HG03025 (cell line): ENCODE data around the gene SMAD9.

Experiments used
- ATAC-seq: cut with Tn5 transposase; IDR thresholded peaks from one replicate; pipeline ENCODE4 v1.9.1; 2021; ENCODE audit warnings: mild to moderate bottlenecking, moderate library complexity; ENCODE audit not compliant: unreplicated experiment, low FRiP score

The SMAD9 gene

DNA sequence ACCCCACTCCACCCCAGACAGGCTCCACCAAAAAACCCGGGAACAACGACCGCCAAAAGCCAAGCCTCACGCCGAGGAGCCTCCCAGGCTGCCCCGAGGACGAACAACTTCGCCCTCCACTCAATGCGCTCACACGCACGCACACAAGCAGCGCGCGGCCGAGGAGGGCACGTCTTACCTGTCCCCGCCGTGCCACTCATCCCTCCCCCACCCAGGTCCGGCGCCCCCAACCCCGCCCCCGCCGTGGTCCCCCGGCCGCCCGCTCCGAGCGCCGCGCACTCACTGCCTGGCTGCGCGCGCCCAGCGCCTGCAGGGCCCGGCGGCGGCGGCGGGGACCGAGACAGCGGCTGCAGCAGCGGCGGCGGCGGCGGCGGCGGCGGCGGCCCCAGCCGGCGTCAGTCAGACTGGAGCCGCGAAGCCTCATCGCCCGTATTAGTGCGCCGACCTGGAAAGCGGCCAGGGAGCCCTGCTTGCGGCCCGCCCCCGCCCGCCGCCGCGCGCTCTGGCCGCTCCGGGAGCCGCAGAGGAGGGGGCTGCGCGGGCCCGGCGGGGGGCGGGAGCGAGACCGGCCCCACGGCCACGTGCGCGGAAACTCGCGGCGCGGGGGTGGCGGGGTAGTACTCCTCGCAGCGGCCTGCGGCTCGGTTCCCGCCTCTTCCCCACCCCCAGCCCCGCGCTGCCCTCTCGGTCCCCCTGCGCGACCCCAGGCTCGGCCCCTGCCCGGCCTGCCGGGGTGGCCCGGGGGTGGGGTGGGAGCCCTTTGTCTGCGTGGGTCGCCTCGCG is at the start of gene SMAD9:
Gene SMAD9 (minus strand): TSS at position 406 of the 783 bp plus-strand sequence. CDS start 40,549 bp downstream, outside the sequence.
- ATAC-seq = no peak

DNA sequence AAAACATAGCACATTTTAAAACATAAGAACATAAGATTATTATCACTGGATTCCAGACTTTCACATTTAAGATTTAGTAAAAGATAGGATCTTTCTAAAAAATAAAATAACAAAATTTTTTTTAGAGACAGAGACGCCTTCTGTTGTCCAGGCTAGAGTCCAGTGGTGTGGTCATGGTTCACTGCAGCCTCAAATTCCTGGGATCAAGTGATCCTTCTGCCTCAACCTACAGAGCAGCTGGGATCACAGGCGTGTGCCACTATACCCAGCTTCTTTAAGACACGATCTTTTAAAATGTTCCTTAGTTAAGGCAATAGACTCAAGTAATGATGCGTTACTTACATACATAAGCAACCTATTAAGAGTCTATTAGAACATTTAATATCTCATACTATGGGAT is 46.4 kb upstream of the SMAD9 start:
- ATAC-seq = no peak

DNA sequence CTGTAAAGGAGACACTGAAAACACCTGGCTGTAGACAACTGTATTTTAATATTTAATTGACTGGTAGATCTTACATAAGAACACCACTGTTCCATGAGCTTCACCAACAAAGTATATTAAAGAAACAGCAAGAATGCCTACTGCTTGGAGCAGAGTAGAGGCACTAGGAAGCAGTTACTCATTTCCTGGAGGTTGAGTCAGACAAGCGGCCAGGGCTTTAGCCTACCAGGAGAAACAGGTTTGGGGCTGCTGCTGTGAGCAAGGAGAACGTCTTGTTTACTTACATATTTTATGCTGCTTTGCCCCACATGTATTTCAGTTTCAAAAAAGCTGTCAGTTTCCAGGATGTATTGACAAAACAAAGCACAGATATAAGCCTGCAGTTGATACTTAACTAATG is 45.7 kb upstream of the SMAD9 start:
- ATAC-seq = no peak

DNA sequence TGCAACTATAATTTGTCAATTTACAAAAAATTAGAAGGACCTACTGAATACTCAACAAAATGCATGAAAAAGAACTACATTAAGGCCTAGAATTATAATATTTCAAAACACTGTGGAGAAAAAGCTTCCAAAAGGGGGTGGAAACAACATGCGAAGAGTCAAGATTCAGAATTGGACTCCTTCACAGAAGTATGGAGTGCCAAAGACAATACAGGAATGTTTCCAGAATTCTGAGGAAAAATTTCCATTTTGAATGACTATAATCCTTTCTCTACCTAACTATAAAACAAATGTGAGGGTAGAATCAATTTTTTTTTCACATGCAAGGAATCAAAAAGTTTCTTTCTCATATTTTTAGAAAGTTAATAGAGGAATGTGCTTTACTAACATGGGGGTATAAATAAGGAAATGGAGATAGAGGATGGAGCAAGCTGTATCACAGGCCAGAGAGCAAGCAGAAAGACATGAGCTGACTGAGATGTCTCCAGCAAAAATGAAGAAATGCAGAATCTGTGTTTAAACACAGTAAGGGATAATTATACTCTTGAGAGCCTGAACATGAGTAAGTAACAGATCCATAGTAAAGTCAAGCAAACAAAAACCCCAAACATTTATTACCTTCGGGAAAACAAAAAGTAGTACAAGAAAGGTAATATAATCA is 39.5 kb upstream of the SMAD9 start:
- no peak for ATAC-seq

DNA sequence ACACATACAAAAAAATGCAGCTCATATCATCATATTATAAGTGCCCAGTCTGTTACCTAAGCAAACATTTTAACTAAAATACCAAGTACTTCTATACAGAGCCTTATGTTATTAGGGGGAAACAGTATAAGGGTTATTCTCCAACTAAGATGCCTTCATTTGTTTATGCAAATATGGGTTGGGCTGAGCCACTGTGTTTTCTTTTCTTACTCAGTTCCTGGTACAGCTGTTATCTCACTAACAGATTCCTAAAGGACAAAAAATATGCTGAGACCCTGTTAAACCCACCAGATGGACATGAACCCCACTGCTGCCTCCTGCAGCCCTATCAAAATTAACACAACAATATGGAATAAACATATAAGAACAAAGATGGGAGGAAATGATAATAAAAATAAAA is 34.5 kb upstream of the SMAD9 start:
- ATAC-seq = no peak

DNA sequence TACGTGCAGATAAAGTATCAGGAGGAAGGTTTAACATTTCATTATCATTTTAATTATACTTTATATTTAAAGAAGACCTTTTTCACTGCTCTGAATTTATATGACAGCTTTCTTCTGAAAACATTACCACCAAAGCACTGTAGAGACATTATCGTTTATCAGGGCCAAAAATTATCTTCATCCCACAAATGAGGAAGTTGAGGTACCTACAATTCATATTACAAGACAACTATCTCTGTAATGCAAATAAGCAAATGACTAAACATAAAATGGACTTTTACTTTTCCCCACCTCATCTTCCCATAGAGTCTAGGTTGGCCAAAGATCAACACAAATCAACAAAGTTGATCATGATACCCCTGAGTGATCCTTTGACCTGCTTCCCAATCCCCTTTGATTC is 30.9 kb upstream of the SMAD9 start:
- ATAC-seq = no peak

DNA sequence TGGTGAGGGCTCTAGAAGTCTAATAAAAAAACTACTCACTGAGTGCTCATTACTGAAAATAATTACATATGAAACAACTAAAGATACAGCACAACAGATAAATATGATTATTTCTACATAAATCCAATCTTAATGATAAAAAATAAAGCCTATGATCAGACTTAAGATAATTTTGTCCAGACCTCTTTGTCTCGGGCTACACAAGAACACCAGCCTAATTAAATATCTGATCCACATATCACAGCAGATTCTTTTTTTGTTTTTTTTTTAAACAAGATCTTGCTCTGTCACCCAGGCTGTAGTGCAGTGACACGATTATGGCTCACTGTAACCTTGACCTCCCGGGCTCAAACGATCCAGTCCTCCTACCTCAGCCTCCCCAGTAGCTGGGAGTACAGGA is 30.3 kb upstream of the SMAD9 start:
- no peak for ATAC-seq

DNA sequence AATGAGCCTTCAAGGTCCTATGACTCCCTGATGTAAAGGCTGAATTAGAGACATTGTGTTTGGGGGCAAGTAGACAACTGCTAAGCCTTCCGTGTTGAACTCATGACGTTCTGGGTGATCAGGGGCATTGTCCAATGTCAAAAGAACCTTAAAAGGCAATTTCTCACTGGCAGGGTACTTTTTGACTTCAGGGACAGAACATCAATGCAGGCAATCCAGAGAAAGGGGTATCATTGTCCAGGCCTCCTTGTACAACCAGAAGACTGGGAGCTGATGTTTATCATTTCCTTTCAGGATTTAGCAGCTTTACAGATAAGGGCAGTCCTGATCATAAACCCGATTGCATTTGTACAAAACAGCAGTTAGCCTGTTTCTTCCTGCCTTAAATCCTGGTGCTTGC is 25.0 kb upstream of the SMAD9 start:
- no peak for ATAC-seq

DNA sequence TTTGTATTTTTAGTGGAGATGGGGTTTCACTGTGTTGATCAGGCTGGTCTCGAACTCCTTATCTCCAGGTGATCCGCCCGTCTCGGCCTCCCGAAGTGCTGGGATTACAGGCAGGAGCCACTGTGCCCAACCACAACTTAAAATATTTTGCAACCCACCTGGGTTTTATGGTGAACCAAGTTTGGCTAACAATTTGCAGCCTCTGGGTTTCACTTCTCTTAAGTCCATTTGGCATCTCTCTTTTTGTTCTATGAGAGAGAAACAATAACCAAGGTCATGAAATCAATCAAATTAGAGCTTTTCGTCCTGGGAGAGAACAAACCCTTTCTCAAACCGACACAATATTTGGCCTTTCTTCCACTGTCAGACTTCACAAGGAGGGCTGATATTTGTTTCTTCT is 5.6 kb upstream of the SMAD9 start:
- ATAC-seq = no peak

DNA sequence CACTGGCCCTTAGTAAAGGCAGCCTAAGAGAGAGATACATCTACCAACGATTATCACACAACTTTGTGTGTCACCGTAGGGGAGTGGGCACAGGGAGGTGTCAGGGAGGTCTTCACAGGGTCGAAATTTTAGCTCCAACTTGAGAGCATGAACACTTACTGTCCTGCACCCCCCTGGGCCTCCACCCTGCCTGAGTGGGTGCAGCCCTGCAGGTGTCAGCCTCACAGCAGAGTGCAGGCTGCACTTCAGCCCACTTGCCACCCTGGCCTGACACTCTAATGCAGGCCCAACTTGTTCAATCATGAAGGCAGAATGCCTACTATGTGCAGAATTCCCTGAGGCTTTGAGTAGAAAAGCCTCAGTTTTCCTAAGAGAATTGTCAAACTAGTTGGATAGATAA is 4.0 kb upstream of the SMAD9 start:
- no peak for ATAC-seq

DNA sequence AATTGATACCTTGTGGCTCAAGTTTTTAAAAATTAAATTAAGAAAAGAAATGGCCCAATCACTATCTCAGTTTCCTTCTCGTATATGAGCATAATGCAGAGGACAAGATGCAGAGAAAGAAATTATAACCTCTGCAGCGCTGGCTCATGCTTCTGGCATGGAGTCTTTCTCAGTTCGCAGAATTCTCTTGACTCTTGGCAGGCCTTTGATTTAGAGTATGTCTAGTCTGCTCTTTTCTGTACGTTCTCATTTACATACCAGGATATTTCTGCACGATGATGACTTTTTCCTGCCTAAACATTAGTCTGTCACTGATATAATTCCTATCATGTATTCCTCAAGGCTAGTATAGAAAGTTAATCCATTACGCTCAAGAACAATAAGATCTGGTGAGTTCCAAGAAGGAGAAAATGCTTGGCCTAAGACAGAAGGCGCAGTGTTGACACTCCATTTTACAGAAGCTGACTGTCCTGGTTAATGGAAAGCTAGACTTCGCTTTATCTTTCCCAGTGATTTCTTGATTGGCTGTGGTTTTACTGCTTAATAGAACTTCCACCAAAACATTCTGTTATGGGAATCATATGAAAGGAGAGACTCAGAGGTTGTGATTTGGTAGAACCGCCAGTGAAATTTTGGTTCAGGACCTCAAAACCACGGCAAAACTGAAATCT is 1.7 kb upstream of the SMAD9 start:
- no peak for ATAC-seq

DNA sequence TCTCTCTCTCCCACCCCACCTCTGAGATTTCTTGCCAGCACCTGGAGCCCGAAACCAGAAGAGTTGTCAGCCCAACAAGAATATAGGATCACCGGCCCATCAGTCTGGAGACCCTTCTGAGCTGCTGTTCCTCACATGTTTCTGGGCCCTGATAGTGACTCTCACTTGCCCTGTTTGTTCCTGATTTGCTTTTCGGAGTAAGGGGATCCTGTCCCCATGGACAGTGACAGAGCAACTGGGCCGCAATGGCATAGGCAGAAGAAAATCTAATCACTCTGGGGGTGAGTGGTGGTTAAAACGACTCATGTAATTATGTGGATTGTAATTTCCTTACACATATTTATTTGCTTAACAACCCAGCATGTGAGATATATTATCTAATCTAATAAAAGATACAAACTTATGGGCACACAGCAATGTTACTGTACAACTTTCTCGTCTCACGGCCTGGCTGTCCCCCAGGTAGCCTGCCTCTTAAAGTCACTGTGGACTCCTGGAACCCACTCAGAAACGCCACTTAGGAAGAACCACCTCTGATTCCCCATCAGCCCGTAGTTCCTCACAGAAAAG is 663 bp upstream of the SMAD9 start:
- no peak for ATAC-seq

DNA sequence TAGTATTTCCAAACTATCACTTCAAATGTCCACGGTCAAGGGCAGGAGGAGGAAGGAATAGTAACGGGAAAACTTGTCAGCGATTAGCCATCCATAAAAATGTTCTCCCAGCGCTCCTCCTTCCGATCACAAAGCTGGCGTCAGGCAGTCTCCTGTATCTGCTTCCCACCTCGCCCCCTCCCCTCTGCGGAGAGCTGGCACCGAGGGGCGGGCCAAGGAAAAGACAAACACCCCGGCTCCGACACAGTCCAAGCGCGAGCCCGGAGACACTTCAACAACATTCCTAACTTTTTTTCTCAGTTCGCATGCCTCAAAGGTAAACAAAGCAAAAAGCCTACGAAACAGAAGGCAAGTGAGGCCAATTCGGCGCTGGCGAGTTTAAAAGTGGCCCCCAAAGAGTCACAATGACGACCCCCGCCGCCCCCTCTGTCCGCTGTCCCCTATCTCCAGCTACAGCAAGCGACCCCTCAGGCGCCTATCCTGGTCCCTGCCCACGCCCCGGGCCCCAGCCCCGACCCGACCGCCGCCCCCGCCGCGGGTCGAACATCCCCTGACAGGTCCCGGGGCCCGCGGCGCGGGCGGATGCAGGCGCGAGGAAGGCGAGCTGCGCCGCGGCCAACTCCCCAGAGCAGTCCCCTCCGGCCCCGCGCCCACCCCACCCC is 736 bp downstream of the SMAD9 start:
- ATAC-seq = no peak

DNA sequence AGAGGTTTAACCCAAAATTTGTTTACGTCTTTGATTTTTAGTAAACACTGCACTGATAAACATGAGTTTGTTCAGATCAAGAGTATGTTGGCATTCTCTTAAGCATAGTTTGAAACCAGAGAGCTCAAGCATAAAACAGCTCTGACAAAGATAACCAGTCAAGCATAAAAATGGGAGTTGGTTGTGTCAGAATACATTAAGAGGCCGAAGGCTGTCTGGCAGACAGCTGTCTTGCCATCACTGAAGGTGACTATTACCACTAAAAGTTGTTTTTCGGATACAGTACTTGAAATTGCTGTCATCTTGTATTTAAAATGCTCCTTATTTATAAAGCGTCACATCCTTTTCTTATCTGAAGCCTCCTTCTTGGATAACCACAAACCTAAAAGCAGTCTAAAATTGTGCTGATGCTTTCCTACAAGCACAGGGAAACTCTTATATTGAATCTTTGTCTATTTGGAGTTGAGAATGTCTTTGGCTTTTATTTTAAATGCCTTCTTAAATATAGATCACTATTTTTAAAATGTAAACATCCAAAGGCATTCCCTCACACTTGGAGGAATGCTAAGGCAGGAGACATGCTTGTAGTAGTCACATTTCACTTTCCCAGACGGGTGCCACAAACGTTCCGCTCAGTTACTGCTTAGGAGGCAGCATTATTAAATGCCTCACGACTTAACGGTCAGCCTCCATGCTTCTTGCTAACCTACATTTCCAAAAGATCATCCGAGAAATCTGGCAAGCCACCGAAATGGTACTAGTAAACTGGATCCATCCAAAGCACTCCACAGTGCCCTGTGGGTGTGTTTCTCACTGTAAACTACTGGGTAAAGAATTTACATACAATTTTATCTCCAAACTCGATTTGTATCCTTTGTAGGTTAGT is 1.5 kb downstream of the SMAD9 start:
- no peak for ATAC-seq

DNA sequence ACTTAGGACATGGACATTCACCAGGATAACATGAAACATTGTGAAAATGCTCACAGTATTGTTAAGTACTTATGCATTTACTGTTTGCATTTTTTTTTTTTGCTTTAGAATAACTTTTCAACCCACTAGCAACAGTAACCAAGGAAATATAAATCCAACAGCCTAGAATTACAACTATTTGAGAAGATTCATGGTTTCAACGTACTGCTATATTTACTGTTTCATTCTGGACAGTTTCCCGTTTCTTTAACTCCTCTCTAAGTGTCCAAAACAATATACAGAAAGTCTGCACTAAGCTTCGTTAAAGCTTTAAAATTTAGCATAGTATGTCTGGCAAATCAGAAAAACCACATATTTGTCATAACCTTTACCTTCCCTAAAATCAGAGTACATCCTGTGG is 2.7 kb downstream of the SMAD9 start:
- ATAC-seq = no peak

DNA sequence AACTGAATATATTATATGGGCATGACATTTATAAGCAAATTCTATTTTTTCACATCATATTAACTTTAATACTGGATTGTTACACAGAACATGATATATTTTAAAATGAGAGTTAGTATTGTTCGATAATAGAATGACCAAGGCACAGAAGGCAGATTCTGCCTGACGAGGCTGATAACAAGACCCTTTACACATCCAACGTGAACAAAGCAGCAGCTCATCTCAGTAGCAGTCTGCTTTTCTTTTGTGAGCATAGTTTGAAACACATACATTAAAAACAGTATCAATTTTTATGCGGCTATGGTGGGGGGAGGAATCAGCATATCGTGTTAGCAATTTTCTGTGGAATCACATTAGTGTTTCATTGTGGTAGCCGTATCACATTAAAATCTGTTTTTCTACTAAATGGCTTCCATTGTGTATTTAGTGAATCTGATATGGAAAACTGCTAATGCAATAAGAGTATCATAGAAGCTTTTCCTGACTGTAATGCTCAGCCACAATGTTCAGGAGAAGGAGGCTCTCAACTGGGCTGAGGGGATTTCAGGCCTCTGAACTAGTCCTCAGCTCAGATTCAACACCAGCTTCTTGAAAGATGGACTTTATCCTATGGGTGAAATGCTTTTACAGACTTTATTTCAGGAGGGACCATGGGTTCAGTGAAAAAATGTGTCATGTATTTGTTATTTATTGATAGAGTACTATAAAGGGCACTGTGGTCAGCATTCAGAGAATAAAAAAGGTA is 4.0 kb downstream of the SMAD9 start:
- no peak for ATAC-seq

DNA sequence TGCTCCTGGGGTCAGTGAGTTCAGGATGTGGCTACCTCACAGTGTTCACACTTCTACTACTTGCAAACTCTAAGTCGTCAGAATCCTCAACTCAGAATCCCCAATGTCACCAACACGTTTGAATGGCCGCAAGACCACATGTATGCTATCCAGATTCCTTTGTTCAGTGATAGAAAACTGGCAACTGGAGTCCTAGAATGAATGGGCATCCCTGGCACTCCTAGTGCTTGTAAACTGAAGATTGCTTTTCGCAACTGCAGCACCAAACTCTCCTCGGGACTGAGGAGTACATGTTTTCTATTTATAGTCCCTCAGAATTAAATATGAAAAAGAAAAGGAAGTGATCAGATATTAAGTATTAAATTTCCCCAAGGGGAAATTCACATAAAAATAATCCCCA is 4.9 kb downstream of the SMAD9 start:
- ATAC-seq = no peak

DNA sequence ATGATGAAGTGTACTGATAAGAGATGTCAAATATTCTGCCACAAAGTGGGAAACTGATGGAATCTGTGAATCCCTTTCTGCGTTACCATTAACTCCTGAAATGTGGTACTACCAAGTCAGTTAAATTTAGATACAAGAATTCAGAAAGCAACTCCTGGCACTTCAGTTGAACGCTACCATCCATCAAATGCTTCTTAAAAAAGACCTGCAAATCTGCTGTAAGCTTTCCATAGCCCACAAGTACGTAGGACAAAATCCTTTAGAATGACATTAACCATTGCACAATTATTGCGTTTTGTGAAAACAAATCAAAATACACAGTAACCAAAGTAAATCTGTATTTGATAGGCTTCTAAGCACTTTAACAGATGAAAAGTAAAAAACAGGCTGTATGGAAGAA is 5.4 kb downstream of the SMAD9 start:
- ATAC-seq = no peak

DNA sequence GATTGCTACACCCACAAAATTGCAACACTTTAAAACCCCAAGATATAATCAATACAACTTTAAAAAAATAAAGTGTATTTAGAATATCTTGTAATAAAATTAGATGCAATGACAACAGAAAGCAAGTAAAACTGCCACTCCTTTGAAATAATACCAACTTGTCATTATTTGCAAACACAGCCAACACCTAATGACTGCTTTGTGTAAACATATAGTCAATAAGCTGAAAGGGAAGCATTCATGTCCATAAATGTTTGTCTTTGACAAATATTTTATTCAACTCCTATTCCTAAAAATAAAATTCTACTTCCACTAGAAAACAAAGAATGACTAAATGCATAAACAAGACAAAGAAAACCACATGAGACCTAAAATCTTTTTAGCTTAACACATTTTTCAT is 6.6 kb downstream of the SMAD9 start:
- ATAC-seq = no peak
